Endothelial cell of umbilical vein (primary cell): ENCODE measurements around the gene EYS. TPM values are rescaled to one million over a fixed set of nuclear protein-coding genes. Genes with fewer than 3 reads are reported as not detected.

Experiments
- BruUV-seq: library from RNA; stranded (reverse); fragments of 400-500 nt; replicated peaks from 2 replicates; lab custom pipeline; 2021; lab: Mats Ljungman, UMichigan
- CTCF ChIA-PET: fragments of 300-600, 350-600 bp; sonication (Branson Sonifier 250); formaldehyde crosslinking; loops from one replicate; lab custom pipeline; 2021; ENCODE audit warnings: antibody characterized with exemption, inconsistent platforms; lab: Charles Lee
- POLR2A ChIA-PET: fragments of 300-600, 350-600 bp; sonication (Branson Sonifier 250); formaldehyde crosslinking; loops from one replicate; lab custom pipeline; 2021; ENCODE audit warnings: antibody characterized with exemption, inconsistent platforms; lab: Charles Lee
- DNase-seq: peaks from one replicate; pipeline ENCODE4 v3.0.0-alpha.2; 2011; ENCODE audit warnings: low read depth, low spot score
- FAIRE-seq: peaks from 2 replicates; lab custom pipeline; 2011; peaks lifted over from hg19 to GRCh38; lab: Jason Lieb, UNC
- H2AFZ ChIP-seq: 2 replicates; pipeline ENCODE4 v1.6.0; 2012; ENCODE audit warnings: low read depth, low read length, control low read depth, inconsistent platforms
- H3K27ac ChIP-seq: 2 replicates; pipeline ENCODE4 v1.5.1; 2011; ENCODE audit warnings: low read depth, mild to moderate bottlenecking, control low read depth, low read length, moderate library complexity; ENCODE audit not compliant: insufficient read depth
- H3K27me3 ChIP-seq, 2 experiments: 2 replicates each; pipeline versions ENCODE4 v1.6.0 to v1.6.1; 2011; ENCODE audit warnings: low read length in 2 of 2, mixed read lengths in 1 of 2; ENCODE audit not compliant: control insufficient read depth in 2 of 2, insufficient read depth in 2 of 2
- H3K36me3 ChIP-seq, 2 experiments: 2 replicates in 1 of 2; 3 replicates in 1 of 2; pipeline ENCODE4 v1.5.1; 2011; ENCODE audit warnings: low read length in 2 of 2, mild to moderate bottlenecking in 1 of 2, moderate library complexity in 1 of 2; ENCODE audit not compliant: control insufficient read depth in 2 of 2, insufficient read depth in 2 of 2; ENCODE audit errors: extremely low read depth in 1 of 2
- H3K4me1 ChIP-seq: 3 replicates; pipeline ENCODE4 v1.5.1; 2011; ENCODE audit warnings: mild to moderate bottlenecking, low read length; ENCODE audit not compliant: control insufficient read depth, insufficient read depth; ENCODE audit errors: extremely low read depth
- H3K4me2 ChIP-seq: 2 replicates; pipeline ENCODE4 v1.6.1; 2011; ENCODE audit warnings: low read length, control low read depth, mixed read lengths; ENCODE audit not compliant: insufficient read depth
- H3K4me3 ChIP-seq, 3 experiments: fragments of 200-600 bp in 1 of 3; sonication (generic), shearing (Covaris generic) in 1 of 3; replicated peaks in 1 of 3; 2 replicates each; pipeline ENCODE4 v1.5.1; 2011 to 2016; ENCODE audit warnings: control low read depth in 3 of 3, low read length in 3 of 3, mild to moderate bottlenecking in 2 of 3, inconsistent platforms in 1 of 3, low read depth in 1 of 3, moderate library complexity in 1 of 3; ENCODE audit not compliant: insufficient read depth in 1 of 3
- H3K79me2 ChIP-seq: 2 replicates; pipeline ENCODE4 v1.6.0; 2012; ENCODE audit warnings: low read length, inconsistent platforms; ENCODE audit not compliant: control insufficient read depth, insufficient read depth
- H3K9ac ChIP-seq: replicated peaks from 2 replicates; pipeline ENCODE3; 2011; ENCODE audit warnings: low read length, control low read depth; ENCODE audit not compliant: insufficient read depth; ENCODE audit errors: extremely low read depth
- H3K9me1 ChIP-seq: replicated peaks from 3 replicates; pipeline ENCODE4 v1.6.0; 2011; ENCODE audit warnings: mild to moderate bottlenecking, low read length; ENCODE audit not compliant: control insufficient read depth, insufficient read depth; ENCODE audit errors: extremely low read depth
- H3K9me3 ChIP-seq: replicated peaks from 2 replicates; pipeline ENCODE4 v1.5.1; 2012; ENCODE audit warnings: low read length, inconsistent platforms; ENCODE audit not compliant: control insufficient read depth, insufficient read depth
- H4K20me1 ChIP-seq: replicated peaks from 2 replicates; pipeline ENCODE3; 2011; ENCODE audit warnings: mild to moderate bottlenecking, low read length; ENCODE audit not compliant: control insufficient read depth, insufficient read depth; ENCODE audit errors: extremely low read depth
- CTCF ChIP-seq, 2 donors: IDR thresholded peaks; 1 replicate in 1 of 2; 2 replicates in 1 of 2; pipeline ENCODE4 v1.5.1; 2011; ENCODE audit warnings: low read length in 2 of 2, mild to moderate bottlenecking in 2 of 2, moderate library complexity in 2 of 2, control low read depth in 1 of 2, inconsistent platforms in 1 of 2, low read depth in 1 of 2; ENCODE audit not compliant: insufficient read depth in 1 of 2; ENCODE audit errors: extremely low read depth in 1 of 2
- EZH2 ChIP-seq: IDR thresholded peaks from 2 replicates; pipeline ENCODE4 v1.6.1; 2012; ENCODE audit warnings: borderline replicate concordance, low read depth, mild to moderate bottlenecking, moderate library complexity, low read length, inconsistent platforms; ENCODE audit not compliant: severe bottlenecking
- FOS ChIP-seq: IDR thresholded peaks from 2 replicates; pipeline ENCODE4 v1.6.1; 2011; ENCODE audit warnings: mild to moderate bottlenecking, low read length, moderate library complexity, borderline replicate concordance; ENCODE audit not compliant: insufficient read depth
- GATA2 ChIP-seq: IDR thresholded peaks from 2 replicates; pipeline ENCODE4 v1.7.0; 2011; ENCODE audit warnings: low read depth, mild to moderate bottlenecking, moderate library complexity, mixed read lengths, low read length; ENCODE audit not compliant: insufficient read length, insufficient read depth
- JUN ChIP-seq: IDR thresholded peaks from 2 replicates; pipeline ENCODE4 v1.6.1; 2011; ENCODE audit warnings: borderline replicate concordance, low read depth; ENCODE audit not compliant: insufficient read length, insufficient read depth
- MAX ChIP-seq: IDR thresholded peaks from 2 replicates; pipeline ENCODE4 v1.6.1; 2011; ENCODE audit not compliant: insufficient read depth, insufficient read length
- MYC ChIP-seq: IDR thresholded peaks from one replicate; pipeline ENCODE4 v1.6.1; 2011; ENCODE audit warnings: mild to moderate bottlenecking, low read depth, low read length
- POLR2A ChIP-seq: IDR thresholded peaks from 2 replicates; pipeline ENCODE4 v1.6.1; 2012; ENCODE audit warnings: low read depth, mild to moderate bottlenecking, control low read depth, low read length
- POLR2AphosphoS5 ChIP-seq: IDR thresholded peaks from 2 replicates; pipeline ENCODE4 v1.6.1; 2012; ENCODE audit warnings: low read depth, mild to moderate bottlenecking, control low read depth, low read length, moderate library complexity; ENCODE audit not compliant: insufficient read depth
- dilution Hi-C: fragments of 300-500 bp; cut with MboI; formaldehyde crosslinking; loops from one replicate; pipeline ENCODE4 v1.15.0; 2019; ENCODE audit warnings: low sequenced_read_pairs; ENCODE audit not compliant: extremely low pct_ligation_motif_present
- intact Hi-C: fragments of 100-400 bp; cut with micrococcal nuclease; formaldehyde crosslinking; loops from one replicate; pipeline ENCODE4 v1.10.0; 2022
- polyA plus RNA-seq, 4 experiments: library from polyadenylated mRNA; depleted of rRNA in 3 of 4; stranded (reverse) in 3 of 4; unstranded in 1 of 4; fragments of >200 nt; gene quantifications; 2 replicates each; pipeline versions ENCODE4 v1.2.1 to v1.2.3, GENCODE V29; 2011 to 2012; ENCODE audit warnings: missing spikeins in 1 of 4
- total RNA-seq: library from RNA; stranded (reverse); gene quantifications from 2 replicates; pipeline ENCODE4 v1.2.3, GENCODE V29; 2021

EYS gene
- total and polyA plus RNA-seq, 2 donors (not counting 3 experiments of a cell fraction or from before 2014, with no cell fraction given) = 0.01 to 0.27 TPM

GRCh38 chr6:63788569-63788968, 1918.5 kb downstream of the EYS start:
- Histone ChIP-seq H3K79me2 (no peaks in the 10 kb centered on the region), H3K4me2 (no peak overlapping the region), H4K20me1 (no peaks in the 10 kb centered on the region), H3K27ac (no peak overlapping the region), H3K27me3 (peaks cover 0 to 4% of the 10 kb centered on the region in 2 experiments), H2AFZ (no peak overlapping the region), H3K4me3 (no peak overlapping the region), H3K36me3 (no peaks in the 10 kb centered on the region), H3K9me3 (no peaks in the 10 kb centered on the region), H3K9me1 (no peaks in the 10 kb centered on the region), H3K9ac (no peak overlapping the region), H3K4me1 (no peaks in the 10 kb centered on the region)
- BruUV-seq = no TSS peak
- POLR2A ChIA-PET = no interaction called here
- intact Hi-C loops (no loop called here), dilution Hi-C loops (no loop called here)
- no peak for FAIRE-seq
- TF ChIP-seq MYC (no peak), EZH2 (no peak), POLR2AphosphoS5 (no peak), CTCF (IDR thresholded peaks at IDR 0.05; ENCODE audit: extremely low read depth in 1 of 2, insufficient read depth in 1 of 2, low read depth in 1 of 2, low read length in 2 of 2) (no peak), POLR2A (no peak), FOS (no peak), JUN (no peak), GATA2 (no peak), MAX (no peak)
- CTCF ChIA-PET = no interaction called here
- DNase-seq = no peak
